Stimulated activated CD8-positive, alpha-beta memory T cell treated with anti-CD3 and anti-CD28 coated beads, Interleukin-12 subunit alpha, Interleukin-12 subunit beta, amount 100 ng/mL, for 4 hours (primary cell): ENCODE measurements around the gene KCTD10.

Experiments
- DNase-seq: peaks from one replicate; pipeline ENCODE4 v3.0.0-alpha.2; 2020; ENCODE audit warnings: low read depth

Gene KCTD10

GRCh38 chr12:109477185-109477962 is at the start of gene KCTD10, which contains the start of gene UBE3B:
TSS of gene KCTD10 (minus strand) at chr12:109477300. CDS start at chr12:109477262, 38 bp downstream.
TSS of gene UBE3B (plus strand) at chr12:109477634. CDS start at chr12:109483552, 5,918 bp downstream.
- DNase-seq, result peak; percentile 74

GRCh38 chr12:109525279-109525585 is 48.1 kb upstream of the KCTD10 start:
- DNase-seq, result no peak

- DNase-seq, result no peak
These were observed 47.6 kb upstream of the KCTD10 start for GRCh38 chr12:109524466-109525278.

GRCh38 chr12:109523504-109523903 is 46.4 kb upstream of the KCTD10 start:
- DNase-seq, result no peak

GRCh38 chr12:109523071-109523470 is 46.0 kb upstream of the KCTD10 start:
- DNase-seq, result no peak

GRCh38 chr12:109521831-109522230 is 44.7 kb upstream of the KCTD10 start:
- no peak for DNase-seq

- no peak for DNase-seq
These were observed 42.7 kb upstream of the KCTD10 start for GRCh38 chr12:109519787-109520186.

- DNase-seq, result peak; percentile 10
These were observed 41.9 kb upstream of the KCTD10 start for GRCh38 chr12:109518820-109519665.

- DNase-seq, result no peak
These were observed 40.5 kb upstream of the KCTD10 start for GRCh38 chr12:109517619-109518018.

- no peak for DNase-seq
These were observed 36.9 kb upstream of the KCTD10 start for GRCh38 chr12:109513977-109514376.

- DNase-seq, result no peak
These were observed 36.0 kb upstream of the KCTD10 start for GRCh38 chr12:109513051-109513450.

GRCh38 chr12:109512608-109513007 is 35.5 kb upstream of the KCTD10 start:
- no peak for DNase-seq

GRCh38 chr12:109510196-109510595 is 33.1 kb upstream of the KCTD10 start:
- DNase-seq, result no peak

GRCh38 chr12:109504068-109504467 is 27.0 kb upstream of the KCTD10 start:
- DNase-seq, result no peak

- DNase-seq, result no peak
These were observed 26.5 kb upstream of the KCTD10 start for GRCh38 chr12:109503611-109504010.

- DNase-seq, result no peak
These were observed 25.2 kb upstream of the KCTD10 start for GRCh38 chr12:109502332-109502731.

- DNase-seq, result no peak
These were observed 24.2 kb upstream of the KCTD10 start for GRCh38 chr12:109501299-109501698.

GRCh38 chr12:109500406-109501185 is 23.5 kb upstream of the KCTD10 start:
- DNase-seq, result no peak

- no peak for DNase-seq
These were observed 20.6 kb upstream of the KCTD10 start for GRCh38 chr12:109497675-109498074.

- DNase-seq, result no peak
These were observed 19.2 kb upstream of the KCTD10 start for GRCh38 chr12:109496306-109496705.

GRCh38 chr12:109495012-109495411 is 17.9 kb upstream of the KCTD10 start:
- no peak for DNase-seq
